ENCODE data around the gene ARHGAP22.
"Not testable (repeated sequence)": the region's sequence is repeated elsewhere in the genome, so short reads cannot be mapped to it uniquely, and the experiment has no call there.

Gene ARHGAP22

GRCh38 chr10:48446785-48447184 is 158.1 kb downstream of the ARHGAP22 start:
- no peak for DNase-seq

GRCh38 chr10:48445932-48446331 is 158.9 kb downstream of the ARHGAP22 start:
- DNase-seq, result no peak

GRCh38 chr10:48444861-48445841 is 159.7 kb downstream of the ARHGAP22 start:
- DNase-seq, result no peak

GRCh38 chr10:48444266-48444665 is 160.6 kb downstream of the ARHGAP22 start:
- DNase-seq, result peak; percentile 56 to 77

- no peak for DNase-seq
These were observed 162.1 kb downstream of the ARHGAP22 start for GRCh38 chr10:48442809-48443177.

- no peak for DNase-seq
These were observed 162.6 kb downstream of the ARHGAP22 start for GRCh38 chr10:48442090-48442808.

GRCh38 chr10:48440771-48441170 is 164.1 kb downstream of the ARHGAP22 start:
- DNase-seq, result no peak

- DNase-seq, result no peak
These were observed 165.3 kb downstream of the ARHGAP22 start for GRCh38 chr10:48439581-48440041.

GRCh38 chr10:48439031-48439430 is 165.8 kb downstream of the ARHGAP22 start:
- no peak for DNase-seq

- DNase-seq, result no peak
These were observed 167.3 kb downstream of the ARHGAP22 start for GRCh38 chr10:48437546-48437945.

GRCh38 chr10:48431871-48432270 is 173.0 kb downstream of the ARHGAP22 start:
- DNase-seq, result peak in 1 of 2 experiments; percentile 10

GRCh38 chr10:48430402-48430993 is 174.4 kb downstream of the ARHGAP22 start:
- no peak for DNase-seq

- DNase-seq, result no peak
These were observed 175.6 kb downstream of the ARHGAP22 start for GRCh38 chr10:48429309-48429708.

GRCh38 chr10:48428896-48429295 is 176.0 kb downstream of the ARHGAP22 start:
- DNase-seq, result no peak

GRCh38 chr10:48423884-48424283 is 181.0 kb downstream of the ARHGAP22 start:
- no peak for DNase-seq

- DNase-seq, result not testable (repeated sequence)
These were observed 183.0 kb downstream of the ARHGAP22 start for GRCh38 chr10:48421862-48422261.

GRCh38 chr10:48419714-48420113 is 185.2 kb downstream of the ARHGAP22 start:
- no peak for DNase-seq

- peak; percentile 68 to 69 for DNase-seq
These were observed 186.6 kb downstream of the ARHGAP22 start for GRCh38 chr10:48418189-48418788.

GRCh38 chr10:48417374-48417773 is 187.5 kb downstream of the ARHGAP22 start:
- DNase-seq, result no peak

- no peak for DNase-seq
These were observed 188.2 kb downstream of the ARHGAP22 start for GRCh38 chr10:48416584-48417232.

GRCh38 chr10:48414778-48415177 is 190.1 kb downstream of the ARHGAP22 start:
- no peak for DNase-seq

- no peak for DNase-seq
These were observed 190.7 kb downstream of the ARHGAP22 start for GRCh38 chr10:48414160-48414559.

Measured in Kasumi-1 (cell line).